ENCODE data around the gene POC1A.

The POC1A gene

DNA sequence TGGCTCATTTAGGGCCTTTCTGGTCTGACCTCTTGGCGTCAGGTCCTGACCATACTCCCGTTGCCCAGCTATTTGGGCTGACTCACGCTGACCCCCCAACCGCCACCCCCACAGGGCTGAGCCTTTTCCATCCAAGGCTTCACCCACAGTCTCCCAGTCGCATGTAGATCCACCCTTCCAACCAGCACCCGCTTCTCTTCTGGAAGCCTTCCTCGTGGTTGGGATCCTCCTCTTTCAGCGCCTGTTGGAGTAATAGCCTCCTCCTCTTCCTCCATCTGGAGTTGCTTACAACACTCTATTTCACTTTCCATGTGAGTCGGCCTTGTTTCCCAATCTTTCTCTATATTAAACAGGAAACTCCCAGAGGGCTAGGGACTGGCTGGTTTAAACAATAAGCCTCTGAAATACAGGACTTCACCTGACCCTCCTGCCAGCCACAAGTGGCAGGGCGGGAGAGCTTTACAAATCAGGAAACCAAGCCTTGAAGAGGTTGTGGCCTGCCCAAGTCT, 41.7 kb upstream of the POC1A start:
- Histone ChIP-seq H3K36me3 (ENCODE audit: control insufficient read depth, insufficient read depth, low read length) (no peaks in the 10 kb centered on the region), H3K9me3 (ENCODE audit: control insufficient read depth, insufficient read depth, low read length) (no peaks in the 10 kb centered on the region), H3K4me3 (ENCODE audit: low read length) (no peak overlapping the region), H3K4me1 (ENCODE audit: control insufficient read depth, insufficient read depth, low read length) (peaks cover 4% of the 10 kb centered on the region; the same call in 1 of the 2 replicates), H3K27ac (ENCODE audit: low read length) (no peak overlapping the region), H3K27me3 (ENCODE audit: control insufficient read depth, insufficient read depth, low read length) (no peaks in the 10 kb centered on the region)
- DNase-seq (ENCODE audit: low read depth, low spot score): no peak
- WGBS (ENCODE audit: insufficient coverage, insufficient read length): no CpG with 5 or more reads among the region's 10 CpGs

DNA sequence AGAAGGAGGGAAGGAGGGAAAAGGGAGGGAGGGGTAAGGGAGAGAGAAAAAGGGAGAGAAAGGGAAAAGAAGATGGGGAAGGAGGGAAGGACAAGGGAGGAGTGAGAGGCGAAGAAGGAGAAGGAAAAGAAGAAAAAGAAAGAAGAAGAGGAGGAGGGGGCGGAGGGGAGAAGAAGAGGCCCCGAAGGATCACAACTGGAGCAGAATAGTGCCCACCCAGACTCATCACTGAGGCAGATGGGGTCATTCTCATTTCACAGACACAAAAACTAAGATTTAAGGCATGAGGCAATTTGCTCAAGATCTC, 41.0 kb upstream of the POC1A start:
- Histone ChIP-seq H3K4me1 (ENCODE audit: control insufficient read depth, insufficient read depth, low read length) (peaks cover 4% of the 10 kb centered on the region; the same call in 1 of the 2 replicates), H3K36me3 (ENCODE audit: control insufficient read depth, insufficient read depth, low read length) (no peaks in the 10 kb centered on the region), H3K27me3 (ENCODE audit: control insufficient read depth, insufficient read depth, low read length) (no peaks in the 10 kb centered on the region), H3K9me3 (ENCODE audit: control insufficient read depth, insufficient read depth, low read length) (no peaks in the 10 kb centered on the region), H3K4me3 (ENCODE audit: low read length) (no peak overlapping the region), H3K27ac (ENCODE audit: low read length) (no peak overlapping the region)
- no CpG with 5 or more reads among the region's 3 CpGs for WGBS (ENCODE audit: insufficient coverage, insufficient read length)
- DNase-seq (ENCODE audit: low read depth, low spot score): no peak

DNA sequence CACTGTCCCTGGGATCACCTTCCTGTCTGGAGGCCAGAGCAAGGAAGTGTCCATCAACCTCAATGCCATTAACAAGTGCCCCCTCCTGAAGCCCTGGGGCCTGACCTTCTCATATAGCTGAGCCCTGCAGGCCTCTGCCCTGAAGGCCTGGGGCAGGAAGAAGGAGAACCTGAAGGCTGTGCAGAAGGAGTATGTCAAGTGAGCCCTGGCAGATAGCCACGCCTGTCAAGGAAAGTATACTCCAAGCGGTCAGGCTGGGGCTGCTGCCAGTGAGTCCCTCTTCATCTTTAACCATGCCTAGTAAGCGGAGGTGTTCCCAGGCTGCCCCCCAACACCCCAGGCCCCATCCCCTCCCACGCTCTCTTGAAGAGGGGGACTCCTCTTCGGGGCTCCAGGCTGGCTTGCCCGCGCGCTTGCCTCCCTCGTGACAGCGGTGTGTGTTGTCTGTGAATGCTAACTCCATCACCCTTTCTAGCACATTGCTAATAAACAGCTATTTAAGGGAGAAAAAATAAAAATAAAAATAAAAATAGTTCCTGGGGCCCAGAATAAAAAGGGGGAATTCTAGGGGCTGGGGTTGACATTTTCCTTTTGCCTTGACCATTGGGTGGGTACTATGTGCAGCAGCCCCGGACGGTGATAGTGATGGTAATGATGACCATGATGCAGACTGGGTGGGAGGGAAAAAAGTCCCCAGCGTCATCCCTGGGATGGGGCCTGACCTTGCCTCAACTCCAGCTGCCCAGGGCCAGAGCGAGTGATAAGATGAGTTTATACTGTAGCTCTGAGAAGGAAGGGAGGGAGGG, 40.5 kb upstream of the POC1A start:
- no peak for DNase-seq (ENCODE audit: low read depth, low spot score)
- peaks cover 4% of the 10 kb centered on the region; the same call in 1 of the 2 replicates for H3K4me1 ChIP-seq (ENCODE audit: control insufficient read depth, insufficient read depth, low read length)
- no CpG with 5 or more reads among the region's 14 CpGs for WGBS (ENCODE audit: insufficient coverage, insufficient read length)

DNA sequence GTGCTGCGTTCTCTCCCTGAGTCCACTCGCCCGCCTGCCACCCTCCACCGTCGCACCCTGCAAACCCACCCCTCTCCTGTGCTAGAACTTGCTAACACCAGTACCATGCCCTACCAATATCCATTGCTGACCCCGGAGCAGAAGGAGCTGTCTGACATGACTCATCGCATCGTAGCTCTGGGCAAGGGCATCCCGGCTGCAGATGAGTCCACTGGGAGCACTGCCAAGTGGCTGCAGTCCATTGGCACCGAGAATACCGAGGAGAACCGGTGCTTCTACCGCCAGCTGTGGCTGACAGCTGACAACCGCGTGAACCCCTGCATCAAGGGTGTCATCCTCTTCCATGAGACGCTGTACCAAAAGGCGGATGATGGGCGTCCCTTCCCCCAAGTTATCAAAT, 38.8 kb upstream of the POC1A start:
- no peaks in the 10 kb centered on the region for H3K9me3 ChIP-seq (ENCODE audit: control insufficient read depth, insufficient read depth, low read length)
- H3K36me3 ChIP-seq (ENCODE audit: control insufficient read depth, insufficient read depth, low read length): no peaks in the 10 kb centered on the region
- peaks cover 4% of the 10 kb centered on the region; the same call in 1 of the 2 replicates for H3K4me1 ChIP-seq (ENCODE audit: control insufficient read depth, insufficient read depth, low read length)
- H3K27ac ChIP-seq (ENCODE audit: low read length): no peak overlapping the region
- no peak for DNase-seq (ENCODE audit: low read depth, low spot score)
- no CpG with 5 or more reads among the region's 18 CpGs for WGBS (ENCODE audit: insufficient coverage, insufficient read length)
- no peak overlapping the region for H3K4me3 ChIP-seq (ENCODE audit: low read length)
- H3K27me3 ChIP-seq (ENCODE audit: control insufficient read depth, insufficient read depth, low read length): no peaks in the 10 kb centered on the region

More for the DNA sequence above, 40.5 kb upstream of the POC1A start:
- H3K9me3 ChIP-seq (ENCODE audit: control insufficient read depth, insufficient read depth, low read length): no peaks in the 10 kb centered on the region
- H3K27me3 ChIP-seq (ENCODE audit: control insufficient read depth, insufficient read depth, low read length): no peaks in the 10 kb centered on the region
- H3K36me3 ChIP-seq (ENCODE audit: control insufficient read depth, insufficient read depth, low read length): no peaks in the 10 kb centered on the region
- no peak overlapping the region for H3K4me3 ChIP-seq (ENCODE audit: low read length)
- H3K27ac ChIP-seq (ENCODE audit: low read length): no peak overlapping the region

DNA sequence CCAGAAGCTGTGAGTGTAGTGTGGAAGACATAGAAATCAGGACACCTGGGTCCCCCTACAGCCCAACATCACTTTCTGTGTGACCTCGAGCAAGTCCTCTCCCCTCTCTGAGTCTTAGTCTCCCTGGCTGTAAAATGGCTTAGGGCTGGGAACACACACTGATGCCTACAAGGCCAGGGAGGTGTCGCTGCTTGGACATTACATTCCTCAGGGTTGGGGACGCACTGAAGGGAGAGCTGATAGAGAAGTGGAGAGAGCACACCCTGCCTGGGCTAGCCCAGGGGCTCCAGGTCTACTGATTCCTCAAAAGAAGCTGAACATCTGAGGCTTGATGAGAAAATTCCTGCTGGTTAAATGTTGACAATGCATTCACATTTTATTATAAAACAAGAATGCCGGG, 37.4 kb upstream of the POC1A start:
- Histone ChIP-seq H3K4me3 (ENCODE audit: low read length) (no peak overlapping the region), H3K27ac (ENCODE audit: low read length) (no peak overlapping the region), H3K36me3 (ENCODE audit: control insufficient read depth, insufficient read depth, low read length) (no peaks in the 10 kb centered on the region), H3K27me3 (ENCODE audit: control insufficient read depth, insufficient read depth, low read length) (no peaks in the 10 kb centered on the region), H3K4me1 (ENCODE audit: control insufficient read depth, insufficient read depth, low read length) (no peaks in the 10 kb centered on the region), H3K9me3 (ENCODE audit: control insufficient read depth, insufficient read depth, low read length) (no peaks in the 10 kb centered on the region)
- WGBS (ENCODE audit: insufficient coverage, insufficient read length): no CpG with 5 or more reads among the region's 4 CpGs
- no peak for DNase-seq (ENCODE audit: low read depth, low spot score)

DNA sequence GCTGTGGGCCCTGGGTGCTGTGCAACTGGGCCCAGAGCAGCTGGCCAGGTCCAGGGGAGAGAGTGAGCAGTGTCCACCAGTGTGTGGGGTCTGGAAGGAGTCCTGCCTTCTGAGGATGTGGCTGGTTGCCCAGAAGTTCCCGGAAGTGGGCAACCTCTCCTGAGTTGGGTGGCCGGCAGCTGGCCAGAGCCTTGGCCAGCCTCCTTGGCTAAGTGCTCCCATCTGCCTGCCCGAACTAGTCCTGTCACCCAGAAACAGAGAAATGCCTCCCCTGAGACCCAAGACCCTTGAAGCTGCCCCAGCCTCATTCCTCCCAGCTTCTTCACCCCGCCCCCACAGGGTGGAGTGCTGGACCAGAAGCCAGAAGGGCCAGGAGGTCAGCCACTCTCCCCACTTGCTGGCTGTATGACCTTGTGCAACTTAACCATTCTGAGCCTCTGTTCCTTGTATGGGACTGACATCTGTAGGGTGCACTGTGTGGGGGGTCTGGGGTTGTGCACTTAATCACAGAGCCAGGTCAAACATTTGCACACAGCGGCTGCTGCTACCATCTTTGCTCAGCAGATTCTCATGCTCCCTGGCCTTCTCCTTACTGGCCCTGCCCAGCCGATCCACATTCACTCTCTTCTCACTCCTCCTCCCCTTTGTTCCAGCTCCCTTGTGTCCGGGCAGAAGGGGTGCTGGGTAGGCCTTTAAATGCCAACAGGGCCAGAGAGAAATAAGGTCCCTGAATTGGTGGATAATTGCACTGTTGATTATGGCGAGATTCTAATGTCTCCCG, 36.3 kb upstream of the POC1A start:
- H3K27me3 ChIP-seq (ENCODE audit: control insufficient read depth, insufficient read depth, low read length): no peaks in the 10 kb centered on the region
- H3K27ac ChIP-seq (ENCODE audit: low read length): no peak overlapping the region
- H3K36me3 ChIP-seq (ENCODE audit: control insufficient read depth, insufficient read depth, low read length): no peaks in the 10 kb centered on the region
- WGBS (ENCODE audit: insufficient coverage, insufficient read length): no CpG with 5 or more reads among the region's 9 CpGs
- no peak for DNase-seq (ENCODE audit: low read depth, low spot score)
- no peaks in the 10 kb centered on the region for H3K9me3 ChIP-seq (ENCODE audit: control insufficient read depth, insufficient read depth, low read length)
- no peak overlapping the region for H3K4me3 ChIP-seq (ENCODE audit: low read length)
- H3K4me1 ChIP-seq (ENCODE audit: control insufficient read depth, insufficient read depth, low read length): no peaks in the 10 kb centered on the region

DNA sequence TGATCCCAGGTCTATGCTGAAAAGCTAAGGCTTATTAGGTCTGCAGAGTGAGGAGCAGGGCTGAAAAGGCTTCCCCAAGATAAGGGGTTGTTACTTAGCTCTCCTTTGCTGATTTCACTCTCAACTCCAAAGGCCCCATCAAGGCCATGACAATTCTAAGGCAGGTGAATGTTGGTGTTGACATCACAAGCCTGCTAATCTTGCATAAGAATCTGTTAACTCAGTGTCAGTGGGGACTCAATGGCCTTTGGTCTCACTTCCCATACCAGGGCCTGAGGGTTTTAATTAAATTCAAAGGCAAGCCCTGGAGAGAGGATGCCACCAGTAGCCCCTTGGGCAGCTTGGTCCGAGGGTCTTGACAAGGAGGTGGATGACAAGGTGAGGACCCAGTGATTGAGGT, 34.3 kb upstream of the POC1A start:
- no CpG with 5 or more reads among the region's 1 CpG for WGBS (ENCODE audit: insufficient coverage, insufficient read length)

DNA sequence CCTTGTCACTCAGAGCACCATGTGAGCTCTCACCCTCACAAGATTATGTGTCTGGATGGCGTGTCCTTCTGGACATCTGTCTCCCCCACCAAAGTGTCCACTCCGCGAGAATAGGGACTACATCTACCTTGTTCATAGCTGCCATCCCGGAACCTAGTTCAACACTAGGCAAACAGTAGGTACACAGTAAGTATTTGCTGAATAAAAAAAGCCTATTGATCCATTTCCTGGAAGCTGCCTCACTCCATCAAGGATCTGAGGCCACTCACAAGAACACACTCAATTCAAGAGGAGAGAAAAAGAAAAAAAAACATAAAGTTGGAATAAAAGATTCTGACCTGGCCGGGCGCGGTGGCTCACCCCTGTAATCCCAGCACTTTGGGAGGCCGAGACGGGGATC, 32.5 kb upstream of the POC1A start:
- DNase-seq (ENCODE audit: low read depth, low spot score): no peak
- Histone ChIP-seq H3K4me1 (ENCODE audit: control insufficient read depth, insufficient read depth, low read length) (no peaks in the 10 kb centered on the region), H3K27ac (ENCODE audit: low read length) (no peak overlapping the region), H3K27me3 (ENCODE audit: control insufficient read depth, insufficient read depth, low read length) (no peaks in the 10 kb centered on the region), H3K4me3 (ENCODE audit: low read length) (no peak overlapping the region), H3K36me3 (ENCODE audit: control insufficient read depth, insufficient read depth, low read length) (no peaks in the 10 kb centered on the region), H3K9me3 (ENCODE audit: control insufficient read depth, insufficient read depth, low read length) (no peaks in the 10 kb centered on the region)
- no CpG with 5 or more reads among the region's 9 CpGs for WGBS (ENCODE audit: insufficient coverage, insufficient read length)

More for the DNA sequence above, 34.3 kb upstream of the POC1A start:
- DNase-seq (ENCODE audit: low read depth, low spot score): no peak
- Histone ChIP-seq H3K27me3 (ENCODE audit: control insufficient read depth, insufficient read depth, low read length) (no peaks in the 10 kb centered on the region), H3K4me1 (ENCODE audit: control insufficient read depth, insufficient read depth, low read length) (no peaks in the 10 kb centered on the region), H3K27ac (ENCODE audit: low read length) (no peak overlapping the region), H3K9me3 (ENCODE audit: control insufficient read depth, insufficient read depth, low read length) (no peaks in the 10 kb centered on the region), H3K36me3 (ENCODE audit: control insufficient read depth, insufficient read depth, low read length) (no peaks in the 10 kb centered on the region), H3K4me3 (ENCODE audit: low read length) (no peak overlapping the region)

DNA sequence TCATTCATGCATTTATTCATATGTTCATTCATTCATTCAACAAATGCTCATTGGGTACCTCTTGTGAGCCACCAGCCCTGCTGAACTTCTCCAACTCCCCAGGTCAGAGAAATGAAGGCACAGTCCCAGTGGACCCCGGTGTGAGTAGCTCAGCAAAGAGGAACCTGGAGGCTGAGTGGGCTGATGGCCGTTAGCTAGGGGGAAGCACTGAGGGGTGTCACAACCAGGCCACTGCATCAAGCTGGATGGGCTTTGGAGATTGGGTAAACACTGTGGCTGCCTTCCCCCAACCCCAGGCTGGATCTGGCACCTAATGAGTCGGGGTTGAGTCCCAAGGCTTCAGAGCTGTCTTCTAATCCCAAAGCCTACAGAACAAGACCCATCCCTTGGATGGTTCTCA, 31.6 kb upstream of the POC1A start:
- Histone ChIP-seq H3K4me1 (ENCODE audit: control insufficient read depth, insufficient read depth, low read length) (no peaks in the 10 kb centered on the region), H3K36me3 (ENCODE audit: control insufficient read depth, insufficient read depth, low read length) (no peaks in the 10 kb centered on the region), H3K9me3 (ENCODE audit: control insufficient read depth, insufficient read depth, low read length) (no peaks in the 10 kb centered on the region), H3K4me3 (ENCODE audit: low read length) (no peak overlapping the region), H3K27me3 (ENCODE audit: control insufficient read depth, insufficient read depth, low read length) (no peaks in the 10 kb centered on the region), H3K27ac (ENCODE audit: low read length) (no peak overlapping the region)
- no peak for DNase-seq (ENCODE audit: low read depth, low spot score)
- no CpG with 5 or more reads among the region's 3 CpGs for WGBS (ENCODE audit: insufficient coverage, insufficient read length)

DNA sequence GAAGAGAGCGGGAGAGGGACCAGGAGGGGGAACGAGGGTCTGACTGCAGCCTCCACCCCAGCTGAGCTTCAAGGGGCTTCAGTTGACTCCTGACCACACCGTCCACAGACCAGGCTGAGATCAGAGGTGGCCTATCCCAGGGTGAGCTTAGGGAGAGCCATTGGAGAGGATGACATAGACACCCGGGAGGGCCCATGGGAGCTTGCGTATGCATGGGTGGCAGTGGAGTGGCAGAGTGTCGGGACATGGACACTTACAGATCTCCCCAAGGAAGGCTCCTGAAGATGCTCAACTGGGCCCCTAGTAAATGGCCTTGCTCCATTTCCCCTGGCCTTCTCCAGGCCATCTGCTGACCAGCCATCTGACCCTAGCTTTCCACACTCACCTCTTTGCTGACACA, 31.1 kb upstream of the POC1A start:
- no peak overlapping the region for H3K27ac ChIP-seq (ENCODE audit: low read length)
- no peaks in the 10 kb centered on the region for H3K27me3 ChIP-seq (ENCODE audit: control insufficient read depth, insufficient read depth, low read length)
- H3K36me3 ChIP-seq (ENCODE audit: control insufficient read depth, insufficient read depth, low read length): no peaks in the 10 kb centered on the region
- WGBS (ENCODE audit: insufficient coverage, insufficient read length): no CpG with 5 or more reads among the region's 6 CpGs
- H3K4me3 ChIP-seq (ENCODE audit: low read length): no peak overlapping the region
- H3K4me1 ChIP-seq (ENCODE audit: control insufficient read depth, insufficient read depth, low read length): no peaks in the 10 kb centered on the region
- DNase-seq (ENCODE audit: low read depth, low spot score): no peak
- no peaks in the 10 kb centered on the region for H3K9me3 ChIP-seq (ENCODE audit: control insufficient read depth, insufficient read depth, low read length)

Measured in iPS DF 6.9 (cell line).